Lung (tissue), 12 donors: ENCODE results near the gene ESR1. TPM values are rescaled to one million over a fixed set of nuclear protein-coding genes. Genes with fewer than 3 reads are reported as not detected.

Source experiments
- ATAC-seq: fragments of 200-7000 bp; cut with Tn5 transposase; one replicate; pipeline ENCODE4 v1.9.1; 2020; ENCODE audit warnings: moderate number of reproducible peaks; ENCODE audit not compliant: insufficient read depth, low FRiP score
- DNase-seq, 3 donors: peaks; one replicate each; pipeline ENCODE4 v3.0.0-alpha.2; 2013 to 2017
- H3K27ac ChIP-seq, 2 donors: one replicate each; pipeline ENCODE4 v1.5.1; 2013; ENCODE audit warnings: mild to moderate bottlenecking in 2 of 2, moderate library complexity in 2 of 2, control low read depth in 1 of 2, inconsistent platforms in 1 of 2, low read depth in 1 of 2, low read length in 1 of 2
- H3K27me3 ChIP-seq, 3 donors: one replicate each; pipeline ENCODE4 v1.5.1; 2013; ENCODE audit warnings: low read length in 2 of 3; ENCODE audit not compliant: control insufficient read depth in 3 of 3, insufficient read depth in 3 of 3
- H3K36me3 ChIP-seq, 4 donors: one replicate each; pipeline ENCODE4 v1.5.1; 2013; ENCODE audit warnings: low read length in 4 of 4, mild to moderate bottlenecking in 1 of 4, moderate library complexity in 1 of 4; ENCODE audit not compliant: control insufficient read depth in 4 of 4, insufficient read depth in 4 of 4
- H3K4me1 ChIP-seq, 5 donors: one replicate each; pipeline ENCODE4 v1.5.1; 2013; ENCODE audit warnings: low read length in 5 of 5, mild to moderate bottlenecking in 2 of 5, moderate library complexity in 1 of 5; ENCODE audit not compliant: control insufficient read depth in 5 of 5, insufficient read depth in 5 of 5
- H3K4me3 ChIP-seq: one replicate; pipeline ENCODE4 v1.5.1; 2013; ENCODE audit warnings: mild to moderate bottlenecking, control low read depth, moderate library complexity
- H3K9ac ChIP-seq, 2 donors: one replicate each; pipeline ENCODE4 v1.5.1; 2013; ENCODE audit warnings: low read length in 2 of 2, control low read depth in 1 of 2; ENCODE audit not compliant: insufficient read depth in 1 of 2
- H3K9me3 ChIP-seq, 4 donors: one replicate each; pipeline ENCODE4 v1.5.1; 2013; ENCODE audit warnings: low read length in 3 of 4, mild to moderate bottlenecking in 1 of 4, moderate library complexity in 1 of 4; ENCODE audit not compliant: control insufficient read depth in 4 of 4, insufficient read depth in 3 of 4
- WGBS, 2 donors: extraction: QIAGEN DNeasy Blood & Tissue Kit; methylation state at CpG; one replicate each; pipeline ENCODE4 v1.1.7; 2013; 5-methylcytosine and 5-hydroxymethylcytosine counted together
- polyA plus RNA-seq, 2 donors: library from polyadenylated mRNA; stranded (reverse); fragments of 200-250 nt; gene quantifications; one replicate each; pipeline ENCODE4 v1.2.1, GENCODE V29; 2013
- total RNA-seq, 2 donors: library from RNA; depleted of rRNA in 1 of 2; stranded (reverse); fragments of >200 nt in 1 of 2; gene quantifications; one replicate each; pipeline ENCODE4 v1.2.1, GENCODE V29; 2014 to 2021
- TF ChIP-seq, protein P1 (sequence below): IDR thresholded peaks from 2 replicates; pipeline ENCODE4 v1.5.1; 2012; ENCODE audit warnings: mild to moderate bottlenecking; ENCODE audit errors: control extremely low read depth, extremely low read depth
- donor health status: control.
- donor health status: control.
- donor health status: Bipolar disorder and iron deficiency.
- donor health status: healthy.
- donor health status: DM: yes; HTN: yes; CAD: no.

Gene ESR1
- total and polyA plus RNA-seq, 4 donors, result 0.14 to 3.7 (median 0.78) TPM

- DNase-seq (peak in 1 of 3 donors; percentile 23), ATAC-seq (peak; percentile 87)
- H3K27me3 ChIP-seq, result no peaks in the 10 kb centered on the region
- TF ChIP-seq, protein P1, sequence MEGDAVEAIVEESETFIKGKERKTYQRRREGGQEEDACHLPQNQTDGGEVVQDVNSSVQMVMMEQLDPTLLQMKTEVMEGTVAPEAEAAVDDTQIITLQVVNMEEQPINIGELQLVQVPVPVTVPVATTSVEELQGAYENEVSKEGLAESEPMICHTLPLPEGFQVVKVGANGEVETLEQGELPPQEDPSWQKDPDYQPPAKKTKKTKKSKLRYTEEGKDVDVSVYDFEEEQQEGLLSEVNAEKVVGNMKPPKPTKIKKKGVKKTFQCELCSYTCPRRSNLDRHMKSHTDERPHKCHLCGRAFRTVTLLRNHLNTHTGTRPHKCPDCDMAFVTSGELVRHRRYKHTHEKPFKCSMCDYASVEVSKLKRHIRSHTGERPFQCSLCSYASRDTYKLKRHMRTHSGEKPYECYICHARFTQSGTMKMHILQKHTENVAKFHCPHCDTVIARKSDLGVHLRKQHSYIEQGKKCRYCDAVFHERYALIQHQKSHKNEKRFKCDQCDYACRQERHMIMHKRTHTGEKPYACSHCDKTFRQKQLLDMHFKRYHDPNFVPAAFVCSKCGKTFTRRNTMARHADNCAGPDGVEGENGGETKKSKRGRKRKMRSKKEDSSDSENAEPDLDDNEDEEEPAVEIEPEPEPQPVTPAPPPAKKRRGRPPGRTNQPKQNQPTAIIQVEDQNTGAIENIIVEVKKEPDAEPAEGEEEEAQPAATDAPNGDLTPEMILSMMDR, result no peak
- H3K9me3 ChIP-seq, result no peaks in the 10 kb centered on the region
- H3K9ac ChIP-seq, result no peak overlapping the region
- peak overlapping the region; percentile 46 to 60 for H3K27ac ChIP-seq
- 51 to 70% methylated on average over 3 of the region's 3 CpGs for whole genome bisulfite sequencing, 2 donors
- no peaks in the 10 kb centered on the region for H3K36me3 ChIP-seq
- no peak overlapping the region for H3K4me3 ChIP-seq
- peaks cover 0 to 9% (median 0%) of the 10 kb centered on the region in 5 donors for H3K4me1 ChIP-seq
These were observed 287.6 kb downstream of the ESR1 start for GRCh38 chr6:152094992-152095592.

DNA sequence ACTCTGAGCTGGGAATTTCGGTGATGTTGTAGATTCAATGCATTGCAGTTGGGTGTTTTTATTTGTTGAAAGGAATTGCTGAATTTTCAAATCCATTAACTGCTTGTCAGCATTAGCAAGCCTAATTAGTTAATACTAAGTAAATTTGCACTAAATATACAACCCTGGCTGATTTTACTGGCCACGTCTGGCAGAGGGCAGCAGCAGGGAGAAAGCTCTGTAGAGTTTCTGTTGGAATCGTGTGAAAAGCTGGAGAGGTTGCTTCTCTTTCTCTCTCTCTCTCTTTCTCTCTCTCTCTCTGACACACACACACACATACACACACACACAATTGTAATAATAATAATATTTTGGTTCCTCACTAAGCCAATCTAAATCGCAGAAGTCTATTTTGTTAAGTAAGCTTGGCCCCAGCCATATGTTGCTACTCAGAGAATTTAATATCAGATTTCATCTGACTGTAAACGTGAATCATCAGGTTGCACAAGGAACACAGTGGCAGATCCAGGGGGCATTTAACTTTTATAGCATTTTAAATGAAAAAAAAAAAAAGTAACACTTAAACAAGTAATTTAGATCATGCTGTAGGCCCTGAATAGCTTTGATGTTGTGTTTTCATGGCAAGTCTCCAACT, 289.5 kb downstream of the ESR1 start:
- Histone ChIP-seq H3K27ac (no peak overlapping the region), H3K27me3 (no peaks in the 10 kb centered on the region), H3K9ac (no peak overlapping the region), H3K36me3 (no peaks in the 10 kb centered on the region), H3K4me3 (no peak overlapping the region), H3K4me1 (peaks cover 0 to 4% (median 0%) of the 10 kb centered on the region in 5 donors), H3K9me3 (no peaks in the 10 kb centered on the region)
- TF ChIP-seq, protein P1, result no peak
- WGBS, 2 donors, result 73 to 91% methylated on average over 5 of the region's 5 CpGs
- DNase-seq, result peak in 2 of 3 donors; percentile 7 to 30
- no peak for ATAC-seq

DNA sequence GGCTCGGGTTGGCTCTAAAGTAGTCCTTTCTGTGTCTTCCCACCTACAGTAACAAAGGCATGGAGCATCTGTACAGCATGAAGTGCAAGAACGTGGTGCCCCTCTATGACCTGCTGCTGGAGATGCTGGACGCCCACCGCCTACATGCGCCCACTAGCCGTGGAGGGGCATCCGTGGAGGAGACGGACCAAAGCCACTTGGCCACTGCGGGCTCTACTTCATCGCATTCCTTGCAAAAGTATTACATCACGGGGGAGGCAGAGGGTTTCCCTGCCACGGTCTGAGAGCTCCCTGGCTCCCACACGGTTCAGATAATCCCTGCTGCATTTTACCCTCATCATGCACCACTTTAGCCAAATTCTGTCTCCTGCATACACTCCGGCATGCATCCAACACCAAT, 291.2 kb downstream of the ESR1 start:
- ATAC-seq (no peak), DNase-seq (no peak)
- Histone ChIP-seq H3K27me3 (no peaks in the 10 kb centered on the region), H3K36me3 (no peaks in the 10 kb centered on the region), H3K4me1 (peaks cover 0 to 4% (median 0%) of the 10 kb centered on the region in 5 donors), H3K4me3 (no peak overlapping the region), H3K9ac (no peak overlapping the region), H3K9me3 (no peaks in the 10 kb centered on the region), H3K27ac (no peak overlapping the region)
- WGBS, 2 donors, result 93 to 95% methylated on average over 14 of the region's 14 CpGs
- TF ChIP-seq, protein P1, result no peak
